Stimulated activated CD8-positive, alpha-beta memory T cell treated with anti-CD3 and anti-CD28 coated beads, Interleukin-2, amount 100 ng/mL, for 1 hour (primary cell): ENCODE measurements around the gene RMDN3.

ENCODE experiments used
- DNase-seq, 2 donors: peaks; one replicate each; pipeline ENCODE4 v3.0.0-alpha.2; 2020; ENCODE audit warnings: low read depth in 2 of 2

RMDN3 gene

GRCh38 chr15:40772014-40772413 is 17.0 kb upstream of the RMDN3 start:
- DNase-seq: no peak

GRCh38 chr15:40771242-40771641 is 16.2 kb upstream of the RMDN3 start:
- no peak for DNase-seq

- no peak for DNase-seq
These were observed 15.2 kb upstream of the RMDN3 start for GRCh38 chr15:40770147-40770721.

- DNase-seq: peak in 1 of 2 donors; percentile 34
These were observed 14.5 kb upstream of the RMDN3 start, which contains the start of gene C15orf62 for GRCh38 chr15:40769274-40770146. TSS of gene C15orf62 (plus strand) at chr15:40769980. CDS start at chr15:40770496, 516 bp downstream.

GRCh38 chr15:40768521-40769273 is 13.6 kb upstream of the RMDN3 start:
- no peak for DNase-seq

GRCh38 chr15:40767838-40768500 is 12.9 kb upstream of the RMDN3 start:
- no peak for DNase-seq

- DNase-seq: no peak
These were observed 12.1 kb upstream of the RMDN3 start for GRCh38 chr15:40766906-40767837.

GRCh38 chr15:40766194-40766815 is 11.3 kb upstream of the RMDN3 start:
- no peak for DNase-seq

GRCh38 chr15:40764629-40765103 is 9.6 kb upstream of the RMDN3 start:
- no peak for DNase-seq

GRCh38 chr15:40763801-40764628 is 9.0 kb upstream of the RMDN3 start, which contains the start of gene GCHFR:
TSS of gene GCHFR (plus strand) at chr15:40764068. CDS start at chr15:40764181, 113 bp downstream.
- DNase-seq: peak in 1 of 2 donors; percentile 42

- no peak for DNase-seq
These were observed 8.1 kb upstream of the RMDN3 start for GRCh38 chr15:40762919-40763800.

- DNase-seq: no peak
These were observed 4.9 kb upstream of the RMDN3 start for GRCh38 chr15:40759961-40760360.

- DNase-seq: no peak
These were observed 1.9 kb upstream of the RMDN3 start for GRCh38 chr15:40756938-40757337.

- DNase-seq: no peak
These were observed 756 bp upstream of the RMDN3 start for GRCh38 chr15:40755812-40756208.

GRCh38 chr15:40754574-40754882 is 526 bp downstream of the RMDN3 start:
- DNase-seq: no peak

GRCh38 chr15:40751745-40752144 is 3.3 kb downstream of the RMDN3 start:
- no peak for DNase-seq

GRCh38 chr15:40750885-40751284 is 4.2 kb downstream of the RMDN3 start:
- DNase-seq: no peak

- no peak for DNase-seq
These were observed 5.9 kb downstream of the RMDN3 start for GRCh38 chr15:40749151-40749630.
